ENCODE measurements around the gene RPL10. TPM values are rescaled to one million over a fixed set of nuclear protein-coding genes. Genes with fewer than 3 reads are reported as not detected.

The RPL10 gene
- total and polyA plus RNA-seq, 2 of the 8 experiments (the other 6 are each of a cell fraction or from before 2014, with no cell fraction given), result 2,633 to 4,293 TPM

DNA sequence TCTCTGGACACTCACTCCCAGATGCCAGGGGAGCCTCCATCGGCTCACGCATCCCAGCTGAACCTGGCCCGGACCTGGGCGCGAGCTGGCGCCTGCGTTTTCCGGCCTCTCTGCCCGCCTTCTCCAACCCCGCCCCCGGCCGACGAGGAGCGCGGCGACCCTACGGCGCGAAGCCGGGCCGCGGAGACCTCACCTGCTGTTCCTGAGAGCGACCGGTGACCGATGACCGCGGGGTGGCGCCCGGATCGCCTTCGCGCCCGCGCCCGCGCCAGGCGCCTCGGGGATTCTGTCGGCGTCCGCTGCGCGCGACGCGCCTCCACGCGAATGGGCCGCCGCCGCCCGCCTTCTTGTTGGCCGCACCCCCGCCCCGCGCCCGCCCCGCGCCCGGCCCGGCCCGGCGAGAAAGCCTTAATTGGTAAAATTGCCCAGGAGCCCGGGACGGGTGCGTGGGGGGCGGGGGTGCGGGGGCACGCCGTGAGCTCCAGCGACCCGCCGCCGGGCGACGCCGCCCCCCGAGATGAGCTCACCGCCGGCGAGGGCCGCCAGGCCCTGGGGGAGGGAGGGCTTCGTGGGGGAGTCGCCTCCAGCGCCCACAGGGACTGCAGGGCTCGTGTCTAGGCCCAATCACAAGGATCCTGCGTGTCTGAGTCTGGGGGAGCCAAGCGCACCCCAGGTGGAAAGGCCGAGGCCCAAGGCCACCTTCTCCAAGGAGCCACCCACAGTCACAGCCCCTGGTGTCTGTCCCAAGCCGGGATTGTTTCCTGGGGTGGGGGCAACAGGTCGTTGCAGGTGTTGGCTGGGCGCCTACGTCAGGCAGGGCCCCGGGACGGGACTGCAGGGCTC lies 23.6 kb upstream of the RPL10 start, which contains the start of gene FLNA:
FLNA (minus strand) TSS at position 322 of the 843 bp plus-strand sequence. CDS start 3,389 bp downstream, outside the sequence.
- no peak within 1 kb of the TSS for H3K27ac ChIP-seq (ENCODE audit: low read depth, low read length)
- H3K4ac ChIP-seq (replicated peaks; ENCODE audit: insufficient read length, low read depth, low read length), result peak within 1 kb of the TSS; percentile 38
- peak within 1 kb of the TSS; percentile 97 for H4K91ac ChIP-seq (replicated peaks; ENCODE audit: insufficient read length, low read length)
- H3K23ac ChIP-seq (ENCODE audit: insufficient read length), result no peak within 1 kb of the TSS
- peak within 1 kb of the TSS; percentile 67; the same call in 1 of the 2 replicates for H2AK5ac ChIP-seq (ENCODE audit: low read depth, low read length)
- no peak within 1 kb of the TSS for H2BK15ac ChIP-seq (ENCODE audit: low read length)
- H2AFZ ChIP-seq (ENCODE audit: low read length), result no peak within 1 kb of the TSS
- no peak within 1 kb of the TSS for H3K56ac ChIP-seq (replicated peaks; ENCODE audit: insufficient read length, low read depth, low read length)
- H3K4me2 ChIP-seq (ENCODE audit: insufficient read depth in 1 of 2, low read depth in 2 of 2, low read length in 2 of 2), result peak within 1 kb of the TSS; percentile 45 to 65
- peak within 1 kb of the TSS; percentile 66; the same call in 1 of the 2 replicates for H2BK5ac ChIP-seq (ENCODE audit: low read depth, low read length)
- peaks cover 3 to 16% of the 10 kb centered on the region in 2 experiments; a peak in 3 of 4 replicates for H3K79me2 ChIP-seq (ENCODE audit: control insufficient read depth in 1 of 2, insufficient read depth in 2 of 2, low read length in 2 of 2)
- no peaks in the 10 kb centered on the region for H4K20me1 ChIP-seq (replicated peaks in 1 of 2; ENCODE audit: control insufficient read depth in 1 of 2, insufficient read depth in 2 of 2, low read length in 2 of 2)
- ChIA-PET CTCF (ENCODE audit: partially characterized antibody) (interaction anchor here (0.7 to 2.6 kb wide), 10 partner anchors 9 to 160 kb away, joined by 3 to 29 read pairs (median 4); partner anchors contain the start of genes DNASE1L1 and RPL10), POLR2A (ENCODE audit: partially characterized antibody) (interaction anchor here (1.1 to 5.7 kb wide), 10 partner anchors 9 to 142 kb away, joined by 3 to 96 read pairs (median 6); partner anchors contain the start of genes FAM3A and RPL10)
- peak within 1 kb of the TSS in 1 of 4 experiments; percentile 13; a peak in 3 of 7 replicates for H3K9ac ChIP-seq (replicated peaks in 1 of 4; ENCODE audit: extremely low read depth in 1 of 4, low read depth in 3 of 4, low read length in 3 of 4)
- peak within 1 kb of the TSS; percentile 97; the same call in 1 of the 2 replicates for H2BK20ac ChIP-seq (ENCODE audit: low read length)
- peaks cover 0 to 15% (median 9%) of the 10 kb centered on the region in 4 experiments; a peak in 6 of 7 replicates for H3K4me1 ChIP-seq (replicated peaks in 1 of 4; ENCODE audit: control insufficient read depth in 3 of 4, insufficient read depth in 4 of 4, low read length in 3 of 4)
- peaks cover 0 to 3% (median 0%) of the 10 kb centered on the region in 4 experiments; a peak in 2 of 7 replicates for H3K27me3 ChIP-seq (replicated peaks in 1 of 4; ENCODE audit: control insufficient read depth in 3 of 4, extremely low read depth in 1 of 4, insufficient read depth in 3 of 4, low read length in 3 of 4)
- WGBS, 2 experiments (ENCODE audit: extremely low coverage in 1 of 2, insufficient coverage in 1 of 2, insufficient read length in 1 of 2, insufficient replicate concordance in 2 of 2, low coverage in 1 of 2, low lambda C conversion rate in 2 of 2, missing lambda C conversion rate in 1 of 2), result 5% methylated on average over 15 of the region's 95 CpGs; no CpG with 5 or more reads in 1 of the 2 experiments
- no peaks in the 10 kb centered on the region for H3K9me3 ChIP-seq (ENCODE audit: insufficient read depth in 2 of 2, low read depth in 1 of 2, low read length in 1 of 2)
- H3K14ac ChIP-seq (ENCODE audit: insufficient read length), result no peak within 1 kb of the TSS
- no peak within 1 kb of the TSS; the same call in 1 of the 2 replicates for H4K8ac ChIP-seq (ENCODE audit: extremely low read depth, insufficient read depth, low read length)
- peak within 1 kb of the TSS; percentile 15 for H4K5ac ChIP-seq (ENCODE audit: insufficient read length, low read depth, low read length)
- peaks cover 5% of the 10 kb centered on the region; the same call in 1 of the 2 replicates for H3K23me2 ChIP-seq (ENCODE audit: low read depth, low read length)
- peaks cover 0 to 4% (median 0%) of the 10 kb centered on the region in 4 experiments; a peak in 1 of 8 replicates for H3K36me3 ChIP-seq (ENCODE audit: control insufficient read depth in 2 of 4, insufficient read depth in 4 of 4, low read length in 3 of 4)
- FAIRE-seq, result no peak
- H2BK120ac ChIP-seq (replicated peaks; ENCODE audit: low read depth, low read length), result peak within 1 kb of the TSS; percentile 72
- H3K18ac ChIP-seq (ENCODE audit: extremely low read depth, low read length), result peak within 1 kb of the TSS; percentile 60
- peak within 1 kb of the TSS in 3 of 4 experiments; percentile 12 to 55 (median 29); a peak in 6 of 8 replicates for H3K4me3 ChIP-seq (ENCODE audit: extremely low read depth in 1 of 4, insufficient read depth in 2 of 4, low read depth in 3 of 4, low read length in 4 of 4)
- peak within 1 kb of the TSS; percentile 75; the same call in 1 of the 2 replicates for H2BK12ac ChIP-seq (ENCODE audit: low read depth, low read length)
- H3K79me1 ChIP-seq (ENCODE audit: low read depth, low read length), result no peaks in the 10 kb centered on the region
- DNase-seq (ENCODE audit: low read depth in 1 of 2, low spot score in 2 of 2), result peak in 1 of 2 experiments; percentile 61
- TF ChIP-seq SP1 (IDR thresholded peaks at IDR 0.05; ENCODE audit: low read depth, low read length) (no peak), TBP (IDR thresholded peaks at IDR 0.05; ENCODE audit: low read depth, low read length) (no peak), KDM1A (IDR thresholded peaks at IDR 0.05; ENCODE audit: borderline replicate concordance, low read length) (no peak), GABPA (IDR thresholded peaks at IDR 0.05; ENCODE audit: borderline replicate concordance, insufficient read depth, low read length) (no peak), CBX5 (IDR thresholded peaks at IDR 0.05; ENCODE audit: low read depth, low read length) (no peak)
